Measurements from ENCODE around the gene SPACDR.
A peak's percentile ranks its signal among the peaks of the same experiment; 100 is the strongest.
"Not testable (repeated sequence)": the region's sequence is repeated elsewhere in the genome, so short reads cannot be mapped to it uniquely, and the experiment has no call there.

The SPACDR gene

GRCh38 chr7:100465702-100466311 is 1.7 kb upstream of the SPACDR start:
- DNase-seq (ENCODE audit: low read depth) = peak; percentile 73

GRCh38 chr7:100465299-100465698 is 1.2 kb upstream of the SPACDR start:
- no peak for DNase-seq (ENCODE audit: low read depth)

GRCh38 chr7:100464791-100465190 is 731 bp upstream of the SPACDR start:
- DNase-seq (ENCODE audit: low read depth) = no peak

- DNase-seq (ENCODE audit: low read depth) = no peak
These were observed 7.0 kb downstream of the SPACDR start for GRCh38 chr7:100457033-100457432.

- DNase-seq (ENCODE audit: low read depth) = no peak
These were observed 7.5 kb downstream of the SPACDR start for GRCh38 chr7:100456562-100456961.

- DNase-seq (ENCODE audit: low read depth) = no peak
These were observed 8.9 kb downstream of the SPACDR start for GRCh38 chr7:100455206-100455605.

GRCh38 chr7:100453854-100454253 is 10.2 kb downstream of the SPACDR start:
- not testable (repeated sequence) for DNase-seq (ENCODE audit: low read depth)

GRCh38 chr7:100452513-100452912 is 11.5 kb downstream of the SPACDR start:
- no peak for DNase-seq (ENCODE audit: low read depth)

GRCh38 chr7:100449190-100449795 is 14.8 kb downstream of the SPACDR start:
- peak; percentile 19 for DNase-seq (ENCODE audit: low read depth)

- not testable (repeated sequence) for DNase-seq (ENCODE audit: low read depth)
These were observed 16.7 kb downstream of the SPACDR start for GRCh38 chr7:100447363-100447762.

GRCh38 chr7:100446040-100446439 is 18.0 kb downstream of the SPACDR start:
- peak; percentile 53 for DNase-seq (ENCODE audit: low read depth)

- DNase-seq (ENCODE audit: low read depth) = peak; percentile 68
These were observed 19.5 kb downstream of the SPACDR start for GRCh38 chr7:100444311-100445278.

GRCh38 chr7:100443096-100443840 is 20.8 kb downstream of the SPACDR start:
- DNase-seq (ENCODE audit: low read depth) = no peak

- DNase-seq (ENCODE audit: low read depth) = no peak
These were observed 22.2 kb downstream of the SPACDR start for GRCh38 chr7:100441641-100442535.

GRCh38 chr7:100439244-100439643 is 24.8 kb downstream of the SPACDR start:
- DNase-seq (ENCODE audit: low read depth) = not testable (repeated sequence)

GRCh38 chr7:100438731-100439130 is 25.3 kb downstream of the SPACDR start:
- not testable (repeated sequence) for DNase-seq (ENCODE audit: low read depth)

- DNase-seq (ENCODE audit: low read depth) = no peak
These were observed 25.9 kb downstream of the SPACDR start for GRCh38 chr7:100438172-100438571.

GRCh38 chr7:100437150-100438100 is 26.6 kb downstream of the SPACDR start:
- no peak for DNase-seq (ENCODE audit: low read depth)

- DNase-seq (ENCODE audit: low read depth) = peak; percentile 38
These were observed 28.4 kb downstream of the SPACDR start for GRCh38 chr7:100435401-100436304.

All from iris pigment epithelial cell (primary cell).